ENCODE data around the gene LNPEP.

LNPEP gene

DNA sequence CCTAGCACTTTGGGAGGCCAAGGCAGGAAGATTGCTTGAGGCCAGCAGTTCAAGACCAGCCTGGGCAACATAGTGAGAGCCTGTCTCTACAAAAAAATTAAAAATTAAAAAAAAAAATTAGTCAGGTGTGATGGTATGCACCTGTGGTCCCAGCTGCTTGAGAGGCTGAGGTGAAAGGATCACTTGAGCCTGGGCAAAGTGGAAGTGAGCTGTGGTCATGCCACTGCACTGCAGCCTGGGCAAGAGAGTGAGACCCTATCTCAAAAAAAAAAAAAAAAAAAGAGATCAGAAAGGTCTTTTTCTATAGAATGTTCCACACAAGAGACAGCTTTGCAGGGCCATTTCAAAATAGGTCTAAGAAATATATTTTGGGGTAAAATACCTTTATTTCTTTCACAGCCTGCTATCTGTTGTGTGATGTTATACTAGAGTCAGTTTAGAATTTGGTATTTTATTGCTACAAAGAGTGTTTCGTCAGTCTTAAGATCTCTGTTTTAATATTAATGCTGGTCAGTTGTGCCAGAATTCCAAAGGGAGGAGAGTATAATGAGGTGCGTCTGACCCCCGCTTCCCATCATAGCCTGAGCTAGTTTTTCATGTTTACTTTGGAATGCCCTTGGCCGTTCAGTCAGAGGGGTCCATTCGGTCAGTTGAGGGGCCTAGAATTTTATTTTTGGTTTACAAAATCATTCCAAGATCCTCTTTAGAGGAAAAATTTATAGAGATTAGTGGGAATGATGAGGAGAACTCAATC lies 9.4 kb downstream of the LNPEP start:
- no peak overlapping the region for H3K27ac ChIP-seq (ENCODE audit: low read depth, low read length)
- peaks cover 20% of the 10 kb centered on the region for H3K36me3 ChIP-seq (ENCODE audit: control insufficient read depth, low read length)
- peaks cover 19% of the 10 kb centered on the region for H3K4me1 ChIP-seq (ENCODE audit: control insufficient read depth, low read length)
- peaks cover 9% of the 10 kb centered on the region; the same call in 1 of the 2 replicates for H4K20me1 ChIP-seq (ENCODE audit: control insufficient read depth, insufficient read depth, low read depth, low read length)
- H3K27me3 ChIP-seq (ENCODE audit: control insufficient read depth, low read length) = no peaks in the 10 kb centered on the region
- H3K9me2 ChIP-seq (replicated peaks; ENCODE audit: control insufficient read depth, low read length) = no peaks in the 10 kb centered on the region
- TF ChIP-seq, protein P1, sequence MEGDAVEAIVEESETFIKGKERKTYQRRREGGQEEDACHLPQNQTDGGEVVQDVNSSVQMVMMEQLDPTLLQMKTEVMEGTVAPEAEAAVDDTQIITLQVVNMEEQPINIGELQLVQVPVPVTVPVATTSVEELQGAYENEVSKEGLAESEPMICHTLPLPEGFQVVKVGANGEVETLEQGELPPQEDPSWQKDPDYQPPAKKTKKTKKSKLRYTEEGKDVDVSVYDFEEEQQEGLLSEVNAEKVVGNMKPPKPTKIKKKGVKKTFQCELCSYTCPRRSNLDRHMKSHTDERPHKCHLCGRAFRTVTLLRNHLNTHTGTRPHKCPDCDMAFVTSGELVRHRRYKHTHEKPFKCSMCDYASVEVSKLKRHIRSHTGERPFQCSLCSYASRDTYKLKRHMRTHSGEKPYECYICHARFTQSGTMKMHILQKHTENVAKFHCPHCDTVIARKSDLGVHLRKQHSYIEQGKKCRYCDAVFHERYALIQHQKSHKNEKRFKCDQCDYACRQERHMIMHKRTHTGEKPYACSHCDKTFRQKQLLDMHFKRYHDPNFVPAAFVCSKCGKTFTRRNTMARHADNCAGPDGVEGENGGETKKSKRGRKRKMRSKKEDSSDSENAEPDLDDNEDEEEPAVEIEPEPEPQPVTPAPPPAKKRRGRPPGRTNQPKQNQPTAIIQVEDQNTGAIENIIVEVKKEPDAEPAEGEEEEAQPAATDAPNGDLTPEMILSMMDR (IDR thresholded peaks at IDR 0.05; ENCODE audit: low read depth, low read length, poor library complexity, severe bottlenecking) = no peak
- no peak for TF ChIP-seq EZH2phosphoT487 (IDR thresholded peaks at IDR 0.05; ENCODE audit: borderline replicate concordance, low read length)
- 0 out of 2 replicates have a peak, but pooled peaks cover 4% of the 10 kb centered on the region for H3F3A ChIP-seq (ENCODE audit: control insufficient read depth, insufficient read depth)
- H3K4me3 ChIP-seq (ENCODE audit: low read length) = no peak overlapping the region
- H3K4me2 ChIP-seq (ENCODE audit: low read length) = no peak overlapping the region
- H3K9me3 ChIP-seq (ENCODE audit: control insufficient read depth, insufficient read depth, low read length) = no peaks in the 10 kb centered on the region
- H3K79me2 ChIP-seq (ENCODE audit: control insufficient read depth, low read length) = peaks cover 95% of the 10 kb centered on the region

DNA sequence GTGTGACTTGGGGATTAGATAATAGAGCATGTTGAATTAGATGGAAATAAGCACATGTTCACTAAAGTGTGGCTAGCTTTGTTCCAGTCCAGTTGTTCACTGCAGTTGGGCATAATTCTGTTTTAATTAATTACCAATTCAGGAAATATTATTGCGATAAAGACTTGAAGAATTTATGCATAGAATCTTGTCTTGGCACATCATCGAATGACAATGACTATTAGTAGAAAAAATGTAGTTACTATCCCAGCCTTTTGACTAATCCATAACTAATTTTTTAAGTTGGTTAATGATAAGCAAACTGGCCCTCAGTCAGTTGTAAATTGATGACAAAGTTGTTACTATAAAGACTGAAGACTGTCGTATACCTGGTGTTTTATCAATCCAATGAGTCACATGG lies 10.5 kb downstream of the LNPEP start:
- TF ChIP-seq, protein P1 (IDR thresholded peaks at IDR 0.05; ENCODE audit: low read depth, low read length, poor library complexity, severe bottlenecking) = no peak
- no peak for TF ChIP-seq EZH2phosphoT487 (IDR thresholded peaks at IDR 0.05; ENCODE audit: borderline replicate concordance, low read length)
- Histone ChIP-seq H3K9me3 (ENCODE audit: control insufficient read depth, insufficient read depth, low read length) (no peaks in the 10 kb centered on the region), H4K20me1 (ENCODE audit: control insufficient read depth, insufficient read depth, low read depth, low read length) (peaks cover 9% of the 10 kb centered on the region; the same call in 1 of the 2 replicates), H3K4me2 (ENCODE audit: low read length) (no peak overlapping the region), H3K27ac (ENCODE audit: low read depth, low read length) (no peak overlapping the region), H3K9me2 (replicated peaks; ENCODE audit: control insufficient read depth, low read length) (no peaks in the 10 kb centered on the region), H3K36me3 (ENCODE audit: control insufficient read depth, low read length) (peaks cover 16% of the 10 kb centered on the region), H3K4me1 (ENCODE audit: control insufficient read depth, low read length) (peaks cover 19% of the 10 kb centered on the region), H3K79me2 (ENCODE audit: control insufficient read depth, low read length) (peaks cover 95% of the 10 kb centered on the region), H3K27me3 (ENCODE audit: control insufficient read depth, low read length) (no peaks in the 10 kb centered on the region), H3F3A (ENCODE audit: control insufficient read depth, insufficient read depth) (0 out of 2 replicates have a peak, but pooled peaks cover 4% of the 10 kb centered on the region), H3K4me3 (ENCODE audit: low read length) (no peak overlapping the region)

DNA sequence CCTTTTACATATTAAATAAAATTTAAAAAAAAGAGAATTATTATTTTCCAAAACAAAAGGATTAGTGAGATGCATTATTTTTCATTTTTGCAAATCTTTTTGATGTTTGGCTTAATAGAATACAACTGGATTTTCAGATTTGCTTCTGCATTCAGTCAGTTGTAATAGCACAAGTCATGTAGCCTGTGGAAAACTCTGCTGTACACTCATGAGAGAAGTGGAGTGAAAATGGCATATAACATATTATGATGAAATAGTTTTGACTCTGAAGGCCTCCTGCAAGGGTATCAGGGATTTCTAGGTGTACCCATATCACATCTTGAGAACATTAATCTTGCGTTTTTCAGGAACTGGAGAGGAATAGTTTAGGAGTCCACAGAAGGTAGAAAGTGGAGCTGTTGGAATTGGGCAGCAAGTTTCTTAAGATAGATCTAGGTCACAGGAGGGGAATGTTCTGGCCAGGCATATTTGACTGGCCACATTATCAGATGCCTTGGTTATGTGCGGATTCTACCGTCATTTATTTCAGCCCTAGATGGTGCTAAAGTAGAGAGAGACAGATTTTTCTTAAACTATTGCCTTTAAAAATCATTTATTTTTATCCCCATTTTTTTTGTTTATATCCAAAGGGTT lies 16.4 kb downstream of the LNPEP start:
- peaks cover 94% of the 10 kb centered on the region for H3K79me2 ChIP-seq (ENCODE audit: control insufficient read depth, low read length)

More for the DNA sequence above, 16.4 kb downstream of the LNPEP start:
- Histone ChIP-seq H3K4me3 (ENCODE audit: low read length) (no peak overlapping the region), H3K4me2 (ENCODE audit: low read length) (no peak overlapping the region), H4K20me1 (ENCODE audit: control insufficient read depth, insufficient read depth, low read depth, low read length) (peaks cover 3% of the 10 kb centered on the region; the same call in 1 of the 2 replicates), H3F3A (ENCODE audit: control insufficient read depth, insufficient read depth) (peaks cover 21% of the 10 kb centered on the region), H3K27me3 (ENCODE audit: control insufficient read depth, low read length) (no peaks in the 10 kb centered on the region), H3K4me1 (ENCODE audit: control insufficient read depth, low read length) (peaks cover 39% of the 10 kb centered on the region), H3K9me3 (ENCODE audit: control insufficient read depth, insufficient read depth, low read length) (0 out of 2 replicates have a peak, but pooled peaks cover 3% of the 10 kb centered on the region), H3K36me3 (ENCODE audit: control insufficient read depth, low read length) (peaks cover 10% of the 10 kb centered on the region), H3K9me2 (replicated peaks; ENCODE audit: control insufficient read depth, low read length) (no peaks in the 10 kb centered on the region), H3K27ac (ENCODE audit: low read depth, low read length) (no peak overlapping the region)
- no peak for TF ChIP-seq EZH2phosphoT487 (IDR thresholded peaks at IDR 0.05; ENCODE audit: borderline replicate concordance, low read length)
- TF ChIP-seq, protein P1 (IDR thresholded peaks at IDR 0.05; ENCODE audit: low read depth, low read length, poor library complexity, severe bottlenecking) = no peak
